SK-MEL-5 (cell line): ENCODE results near the gene LTBP4. TPM values are rescaled to one million over a fixed set of nuclear protein-coding genes. Genes with fewer than 3 reads are reported as not detected.
A peak's percentile ranks its signal among the peaks of the same experiment; 100 is the strongest.

ENCODE experiments used
- DNase-seq: peaks from one replicate; pipeline ENCODE4 v3.0.0-alpha.2; 2016; ENCODE audit warnings: low read depth, low spot score
- in situ Hi-C: cut with HindIII; loops from 2 replicates; pipeline ENCODE4 v1.10.0; 2016; ENCODE audit warnings: low sequenced_read_pairs, high pct_unique_total_duplicates, low pct_unique_long_range_greater_than_20kb
- total RNA-seq: library from RNA; depleted of rRNA; stranded (reverse); fragments of >200 nt; shearing (Covaris generic); gene quantifications from 2 replicates; pipeline ENCODE4 v1.2.3, GENCODE V29; 2014

The LTBP4 gene
- total RNA-seq, 1 experiment from 2014 or later, result 10.9 TPM

DNA sequence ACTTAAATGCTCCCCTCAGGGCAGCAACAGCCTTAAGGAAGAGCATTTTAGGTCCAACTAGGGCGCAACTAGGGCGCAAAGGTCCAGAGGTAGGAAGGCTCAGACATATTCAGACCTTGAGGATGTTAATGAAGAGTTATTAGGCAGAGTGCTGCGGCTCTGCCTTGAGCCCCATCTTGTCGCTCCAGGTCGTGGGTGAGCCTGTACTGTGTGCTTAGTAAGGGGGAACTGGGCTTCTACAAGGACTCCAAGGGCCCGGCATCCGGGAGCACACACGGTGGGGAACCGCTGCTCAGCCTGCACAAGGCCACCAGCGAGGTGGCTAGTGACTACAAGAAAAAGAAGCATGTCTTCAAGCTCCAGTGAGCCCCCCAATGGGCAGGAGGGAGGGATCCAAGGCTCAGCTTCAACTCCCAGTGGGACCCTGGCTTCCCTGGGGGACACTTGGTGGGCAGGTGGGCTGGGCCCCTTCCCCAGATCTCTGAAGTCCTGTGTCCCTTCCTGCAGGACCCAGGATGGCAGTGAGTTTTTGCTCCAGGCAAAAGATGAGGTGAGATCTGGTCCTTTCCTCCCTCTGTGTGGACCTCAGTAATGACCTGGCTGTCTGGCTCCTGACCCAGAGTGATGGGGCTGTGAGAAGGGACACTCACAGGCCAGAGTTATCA is 29.2 kb upstream of the LTBP4 start:
- in situ Hi-C loops, result no loop called here
- no peak for DNase-seq

DNA sequence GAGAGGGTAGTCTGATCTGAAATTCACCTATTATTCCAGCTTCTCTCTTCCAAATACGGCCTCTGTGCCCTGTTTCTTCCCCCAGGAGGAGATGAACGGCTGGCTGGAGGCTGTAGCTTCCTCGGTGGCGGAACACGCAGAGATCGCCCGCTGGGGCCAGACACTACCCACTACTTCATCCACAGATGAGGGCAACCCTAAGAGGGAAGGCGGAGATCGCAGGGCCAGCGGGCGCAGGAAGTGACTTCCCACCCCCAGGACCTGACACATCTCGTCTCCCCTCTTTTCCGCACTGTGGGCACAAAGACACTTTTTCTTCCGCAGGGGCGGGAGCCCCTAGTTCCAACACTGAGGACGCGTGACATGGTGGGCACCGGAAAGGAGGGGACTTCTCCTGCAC is 25.8 kb upstream of the LTBP4 start:
- DNase-seq, result no peak
- in situ Hi-C loops, result no loop called here

GRCh38 chr19:40576151-40576584 is 25.0 kb upstream of the LTBP4 start:
- no peak for DNase-seq
- in situ Hi-C loops, result no loop called here

DNA sequence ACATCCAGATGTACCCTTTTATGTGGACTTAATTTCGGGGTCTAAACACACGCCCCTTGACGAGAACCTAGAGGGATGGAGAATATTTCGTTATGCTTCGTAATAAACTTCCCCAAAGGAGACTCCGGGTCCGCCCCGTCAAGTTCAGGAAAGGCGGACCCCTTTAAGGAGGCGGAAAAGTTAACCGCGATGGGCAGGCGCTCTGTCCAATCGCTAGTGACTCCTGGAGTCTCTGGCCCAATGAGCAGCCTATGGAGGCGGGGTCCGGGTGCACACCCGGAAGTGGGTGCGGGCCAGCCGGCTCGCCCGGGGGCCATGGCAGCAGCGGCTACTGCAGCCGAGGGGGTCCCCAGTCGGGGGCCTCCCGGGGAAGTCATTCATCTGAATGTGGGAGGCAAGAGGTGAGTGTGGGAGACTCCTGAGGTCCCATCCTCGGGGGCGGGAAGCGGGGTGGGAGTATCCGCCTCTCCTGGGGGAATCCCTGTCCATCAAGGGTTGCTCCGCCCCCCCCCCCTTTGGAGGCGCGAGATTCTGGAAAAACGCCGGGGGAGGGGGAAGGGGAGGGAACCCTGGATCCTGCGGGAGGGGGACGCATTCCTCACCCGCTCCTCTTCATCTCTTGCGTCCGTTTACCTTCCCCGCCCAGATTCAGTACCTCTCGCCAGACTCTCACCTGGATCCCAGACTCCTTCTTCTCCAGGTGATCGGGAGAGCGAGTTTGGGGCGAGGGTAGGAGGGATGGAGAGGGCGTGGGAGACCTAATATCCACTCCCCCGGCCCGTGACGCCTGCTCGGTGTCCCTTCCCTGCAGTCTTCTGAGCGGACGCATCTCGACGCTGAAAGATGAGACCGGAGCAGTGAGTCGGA is 24.4 kb upstream of the LTBP4 start, which contains the start of gene SHKBP1:
TSS of gene SHKBP1 (plus strand) at position 289 of the 867 bp plus-strand sequence. CDS start at position 316, 27 bp downstream.
- in situ Hi-C loops, result no loop called here
- DNase-seq, result peak; percentile 95

DNA sequence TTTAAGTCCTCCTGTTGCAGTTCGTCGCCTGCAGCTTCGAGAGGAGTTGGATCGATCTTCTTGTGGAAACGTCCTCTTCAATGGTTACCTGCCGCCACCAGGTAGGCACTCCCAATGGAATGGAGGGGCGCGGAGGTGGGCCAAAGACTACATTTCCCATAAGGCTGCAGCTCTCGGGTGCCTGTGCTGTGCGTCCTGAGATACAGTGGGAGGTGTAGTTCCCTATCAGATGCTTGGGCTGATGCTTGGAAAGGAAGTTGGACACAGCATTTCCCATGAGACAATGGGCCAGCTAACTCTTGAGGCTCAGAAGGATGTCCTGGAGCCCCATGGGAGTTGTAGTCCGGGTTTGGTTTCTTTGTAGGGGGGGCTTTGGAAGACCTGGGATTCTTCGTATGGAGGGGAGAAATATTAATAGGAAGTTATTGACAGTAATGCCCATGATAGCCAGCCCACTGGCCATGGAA is 22.7 kb upstream of the LTBP4 start:
- in situ Hi-C loops, result no loop called here
- DNase-seq, result peak; percentile 70

GRCh38 chr19:40580619-40581018 is 20.6 kb upstream of the LTBP4 start:
- DNase-seq, result no peak
- in situ Hi-C loops, result no loop called here

DNA sequence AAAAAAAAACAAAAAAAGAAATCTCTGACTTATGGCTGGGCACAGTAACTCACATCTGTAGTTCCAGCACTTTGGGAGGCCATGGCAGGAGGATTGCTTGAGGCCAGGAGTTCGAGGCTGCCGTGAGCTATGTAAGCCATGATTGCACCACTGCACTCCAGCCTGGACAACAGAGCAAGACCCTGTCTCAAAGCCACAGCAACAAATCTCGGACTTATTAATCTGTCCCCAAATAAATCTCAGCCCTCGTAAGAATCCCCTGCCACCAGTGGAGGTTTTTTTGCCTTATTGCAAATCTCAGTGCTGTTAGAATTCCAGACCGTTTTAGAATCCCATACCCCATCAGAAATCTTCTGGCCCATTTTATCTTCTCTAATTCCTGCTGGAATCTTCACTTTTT is 19.6 kb upstream of the LTBP4 start:
- in situ Hi-C loops, result no loop called here

DNA sequence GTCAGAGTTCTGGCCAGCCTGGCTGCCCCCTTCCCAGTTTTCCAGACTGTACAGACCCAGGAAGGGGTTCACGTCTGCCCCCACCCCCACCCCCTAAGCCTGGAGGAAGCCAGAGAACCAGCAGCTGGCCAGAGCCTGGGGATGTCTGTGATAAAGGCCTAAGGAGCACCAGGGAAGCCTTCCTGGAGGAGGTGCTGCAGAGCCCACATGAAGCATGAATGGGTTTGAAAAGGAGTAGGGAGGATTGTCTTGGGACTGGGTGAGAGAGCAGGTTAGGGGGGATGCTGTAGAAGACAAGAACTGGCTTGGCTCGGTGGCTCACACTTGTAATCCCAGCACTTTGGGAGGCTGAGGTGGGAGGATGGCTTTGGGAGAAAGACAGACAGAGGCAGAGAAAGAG is 18.7 kb upstream of the LTBP4 start:
- in situ Hi-C loops, result no loop called here
- no peak for DNase-seq

More for the DNA sequence above, 19.6 kb upstream of the LTBP4 start:
- no peak for DNase-seq

DNA sequence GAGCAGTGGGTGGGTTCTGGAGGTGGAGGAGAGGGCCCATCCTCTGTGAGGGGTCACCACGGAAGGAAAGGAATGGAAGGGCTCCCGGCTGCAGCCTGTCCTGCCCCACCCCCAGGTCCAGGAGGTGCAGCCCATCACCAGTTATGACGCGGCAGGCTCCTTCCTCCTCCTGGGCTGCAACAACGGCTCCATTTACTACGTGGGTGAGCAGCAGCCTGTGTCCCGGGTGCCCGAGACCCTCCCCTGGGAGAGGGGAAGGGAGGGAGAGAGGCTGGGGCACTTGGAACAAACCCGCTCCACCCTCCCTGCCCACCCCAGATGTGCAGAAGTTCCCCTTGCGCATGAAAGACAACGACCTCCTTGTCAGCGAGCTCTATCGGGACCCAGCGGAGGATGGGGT is 17.9 kb upstream of the LTBP4 start:
- in situ Hi-C loops, result no loop called here
- DNase-seq, result no peak

DNA sequence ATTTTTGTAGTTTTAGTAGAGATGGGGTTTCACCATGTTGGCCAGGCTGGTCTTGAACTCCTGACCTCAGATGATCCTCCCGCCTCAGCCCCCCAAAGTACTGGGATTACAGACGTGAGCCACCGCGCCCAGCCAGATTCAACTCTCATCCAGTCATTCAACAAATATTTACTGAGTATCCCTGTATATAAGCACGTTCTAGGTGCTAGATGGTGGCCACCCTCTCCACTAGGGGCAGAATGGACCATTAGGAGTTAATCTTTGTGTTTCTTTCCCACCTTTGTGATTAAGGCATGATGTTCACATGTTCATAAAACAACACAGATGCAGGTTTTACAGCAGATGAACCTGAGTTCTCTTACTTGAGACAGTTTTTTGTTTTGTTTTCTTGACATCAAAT is 17.2 kb upstream of the LTBP4 start:
- DNase-seq, result peak; percentile 31
- in situ Hi-C loops, result no loop called here

DNA sequence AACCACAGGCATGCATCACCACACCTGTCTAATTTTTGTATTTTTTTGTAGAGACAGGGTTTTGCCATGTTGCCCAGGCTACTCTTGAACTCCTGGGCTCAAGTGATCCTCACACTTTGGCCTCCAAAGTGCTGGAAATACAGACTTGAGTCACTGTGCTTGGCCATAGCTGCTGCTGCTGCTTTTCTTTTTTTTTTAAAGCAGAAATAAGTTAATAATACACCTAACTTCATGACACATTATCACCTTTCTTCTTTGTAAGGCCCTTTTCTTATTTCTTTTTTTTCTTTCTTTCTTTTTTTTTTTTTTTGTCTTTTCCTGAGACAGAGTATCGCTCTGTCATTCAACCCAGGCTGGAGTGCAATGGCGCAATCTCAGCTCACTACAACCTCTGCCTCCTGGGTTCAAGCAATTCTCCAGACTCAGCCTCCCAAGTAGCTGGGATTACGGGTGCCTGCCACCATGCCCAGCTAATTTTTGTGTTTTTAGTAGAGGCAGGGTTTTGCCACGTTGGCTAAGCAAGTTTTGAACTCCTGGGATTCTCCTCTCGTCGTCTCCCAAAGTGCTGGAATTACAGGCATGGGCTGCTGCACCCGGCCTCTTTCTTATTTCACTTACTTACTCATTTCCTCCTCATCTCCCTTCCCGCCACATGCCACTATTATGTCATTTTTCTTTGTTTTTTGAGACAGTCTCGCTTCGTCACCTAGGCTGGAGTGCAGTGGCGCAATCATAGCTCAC is 15.8 kb upstream of the LTBP4 start:
- in situ Hi-C loops, result no loop called here
- no peak for DNase-seq

GRCh38 chr19:40585982-40586422 is 15.2 kb upstream of the LTBP4 start:
- in situ Hi-C loops, result no loop called here
- no peak for DNase-seq

GRCh38 chr19:40586611-40587010 is 14.6 kb upstream of the LTBP4 start:
- in situ Hi-C loops, result no loop called here
- DNase-seq, result no peak

GRCh38 chr19:40588110-40588854 is 12.9 kb upstream of the LTBP4 start:
- in situ Hi-C loops, result no loop called here
- DNase-seq, result no peak

- DNase-seq, result no peak
- in situ Hi-C loops, result no loop called here
Observed at GRCh38 chr19:40588926-40589569, 12.1 kb upstream of the LTBP4 start.

- no peak for DNase-seq
- in situ Hi-C loops, result no loop called here
Observed at GRCh38 chr19:40589591-40590429, 11.4 kb upstream of the LTBP4 start.
